ENCODE results near the gene SOS1.

SOS1 gene

GRCh38 chr2:39020383-39020782 lies 100.5 kb downstream of the SOS1 start:
- H3K9me3 ChIP-seq (ENCODE audit: insufficient read depth, low read depth, low read length) = no peaks in the 10 kb centered on the region
- no peak overlapping the region for H3K9ac ChIP-seq (ENCODE audit: low read depth, low read length)
- peaks cover 32% of the 10 kb centered on the region for H3K4me1 ChIP-seq (ENCODE audit: insufficient read depth, low read length)
- no peaks in the 10 kb centered on the region for H3K27me3 ChIP-seq (ENCODE audit: insufficient read depth, low read length)
- no peak overlapping the region for H3K4me3 ChIP-seq (ENCODE audit: low read length)
- no peak overlapping the region for H3K27ac ChIP-seq (ENCODE audit: low read depth, low read length)
- H3K36me3 ChIP-seq (ENCODE audit: insufficient read depth, low read length) = peaks cover 12% of the 10 kb centered on the region

GRCh38 chr2:39018638-39019037 lies 102.2 kb downstream of the SOS1 start:
- 100% methylated on average over 3 of the region's 4 CpGs for WGBS
- no peaks in the 10 kb centered on the region for H3K27me3 ChIP-seq (ENCODE audit: insufficient read depth, low read length)
- H3K9me3 ChIP-seq (ENCODE audit: insufficient read depth, low read depth, low read length) = no peaks in the 10 kb centered on the region
- no peak overlapping the region for H3K4me3 ChIP-seq (ENCODE audit: low read length)
- H3K27ac ChIP-seq (ENCODE audit: low read depth, low read length) = no peak overlapping the region; the same call in 1 of the 2 replicates
- peaks cover 28% of the 10 kb centered on the region for H3K4me1 ChIP-seq (ENCODE audit: insufficient read depth, low read length)
- H3K9ac ChIP-seq (ENCODE audit: low read depth, low read length) = no peak overlapping the region
- H3K36me3 ChIP-seq (ENCODE audit: insufficient read depth, low read length) = peaks cover 18% of the 10 kb centered on the region

- H3K36me3 ChIP-seq (ENCODE audit: insufficient read depth, low read length) = peaks cover 22% of the 10 kb centered on the region
- no peaks in the 10 kb centered on the region for H3K27me3 ChIP-seq (ENCODE audit: insufficient read depth, low read length)
- no peaks in the 10 kb centered on the region for H3K9me3 ChIP-seq (ENCODE audit: insufficient read depth, low read depth, low read length)
- no peak overlapping the region for H3K9ac ChIP-seq (ENCODE audit: low read depth, low read length)
- H3K4me3 ChIP-seq (ENCODE audit: low read length) = no peak overlapping the region
- no peak overlapping the region for H3K27ac ChIP-seq (ENCODE audit: low read depth, low read length)
- peaks cover 26% of the 10 kb centered on the region for H3K4me1 ChIP-seq (ENCODE audit: insufficient read depth, low read length)
Measured at GRCh38 chr2:39017334-39017733, 103.5 kb downstream of the SOS1 start.

GRCh38 chr2:39015424-39015823 lies 105.4 kb downstream of the SOS1 start:
- 40% methylated on average over 1 of the region's 1 CpG for WGBS
- H3K36me3 ChIP-seq (ENCODE audit: insufficient read depth, low read length) = peaks cover 33% of the 10 kb centered on the region
- no peak overlapping the region for H3K27ac ChIP-seq (ENCODE audit: low read depth, low read length)

GRCh38 chr2:39013871-39014270 lies 107.0 kb downstream of the SOS1 start:
- peaks cover 45% of the 10 kb centered on the region for H3K36me3 ChIP-seq (ENCODE audit: insufficient read depth, low read length)
- H3K9ac ChIP-seq (ENCODE audit: low read depth, low read length) = no peak overlapping the region
- H3K27me3 ChIP-seq (ENCODE audit: insufficient read depth, low read length) = no peaks in the 10 kb centered on the region
- H3K27ac ChIP-seq (ENCODE audit: low read depth, low read length) = no peak overlapping the region
- WGBS = 91% methylated on average over 1 of the region's 3 CpGs
- no peak overlapping the region for H3K4me3 ChIP-seq (ENCODE audit: low read length)
- H3K9me3 ChIP-seq (ENCODE audit: insufficient read depth, low read depth, low read length) = no peaks in the 10 kb centered on the region
- H3K4me1 ChIP-seq (ENCODE audit: insufficient read depth, low read length) = peaks cover 16% of the 10 kb centered on the region

More at GRCh38 chr2:39015424-39015823, 105.4 kb downstream of the SOS1 start:
- Histone ChIP-seq H3K9ac (ENCODE audit: low read depth, low read length) (no peak overlapping the region), H3K4me1 (ENCODE audit: insufficient read depth, low read length) (peaks cover 22% of the 10 kb centered on the region), H3K27me3 (ENCODE audit: insufficient read depth, low read length) (no peaks in the 10 kb centered on the region), H3K9me3 (ENCODE audit: insufficient read depth, low read depth, low read length) (no peaks in the 10 kb centered on the region), H3K4me3 (ENCODE audit: low read length) (no peak overlapping the region)

GRCh38 chr2:39008665-39009064 lies 112.2 kb downstream of the SOS1 start:
- H3K27me3 ChIP-seq (ENCODE audit: insufficient read depth, low read length) = no peaks in the 10 kb centered on the region
- H3K4me1 ChIP-seq (ENCODE audit: insufficient read depth, low read length) = peaks cover 10% of the 10 kb centered on the region
- no peaks in the 10 kb centered on the region for H3K9me3 ChIP-seq (ENCODE audit: insufficient read depth, low read depth, low read length)
- peaks cover 76% of the 10 kb centered on the region for H3K36me3 ChIP-seq (ENCODE audit: insufficient read depth, low read length)
- H3K4me3 ChIP-seq (ENCODE audit: low read length) = no peak overlapping the region
- no peak overlapping the region for H3K27ac ChIP-seq (ENCODE audit: low read depth, low read length)
- WGBS = 82% methylated on average over 1 of the region's 1 CpG
- no peak overlapping the region for H3K9ac ChIP-seq (ENCODE audit: low read depth, low read length)

- Histone ChIP-seq H3K36me3 (ENCODE audit: insufficient read depth, low read length) (peaks cover 76% of the 10 kb centered on the region), H3K4me1 (ENCODE audit: insufficient read depth, low read length) (peaks cover 10% of the 10 kb centered on the region), H3K9me3 (ENCODE audit: insufficient read depth, low read depth, low read length) (no peaks in the 10 kb centered on the region), H3K9ac (ENCODE audit: low read depth, low read length) (no peak overlapping the region), H3K4me3 (ENCODE audit: low read length) (no peak overlapping the region), H3K27ac (ENCODE audit: low read depth, low read length) (no peak overlapping the region), H3K27me3 (ENCODE audit: insufficient read depth, low read length) (no peaks in the 10 kb centered on the region)
- WGBS = 69% methylated on average over 5 of the region's 5 CpGs
Measured at GRCh38 chr2:39007875-39008504, 112.9 kb downstream of the SOS1 start.

GRCh38 chr2:39000552-39000951 lies 120.3 kb downstream of the SOS1 start:
- WGBS = 92% methylated on average over 2 of the region's 2 CpGs
- no peaks in the 10 kb centered on the region for H3K9me3 ChIP-seq (ENCODE audit: insufficient read depth, low read depth, low read length)
- H3K4me3 ChIP-seq (ENCODE audit: low read length) = no peak overlapping the region
- H3K27me3 ChIP-seq (ENCODE audit: insufficient read depth, low read length) = no peaks in the 10 kb centered on the region
- no peak overlapping the region for H3K9ac ChIP-seq (ENCODE audit: low read depth, low read length)
- H3K4me1 ChIP-seq (ENCODE audit: insufficient read depth, low read length) = peaks cover 10% of the 10 kb centered on the region
- H3K27ac ChIP-seq (ENCODE audit: low read depth, low read length) = no peak overlapping the region
- H3K36me3 ChIP-seq (ENCODE audit: insufficient read depth, low read length) = peaks cover 71% of the 10 kb centered on the region

- no peaks in the 10 kb centered on the region for H3K9me3 ChIP-seq (ENCODE audit: insufficient read depth, low read depth, low read length)
- H3K4me1 ChIP-seq (ENCODE audit: insufficient read depth, low read length) = peaks cover 10% of the 10 kb centered on the region
- H3K27me3 ChIP-seq (ENCODE audit: insufficient read depth, low read length) = no peaks in the 10 kb centered on the region
- no peak overlapping the region for H3K4me3 ChIP-seq (ENCODE audit: low read length)
- no peak overlapping the region for H3K9ac ChIP-seq (ENCODE audit: low read depth, low read length)
- H3K27ac ChIP-seq (ENCODE audit: low read depth, low read length) = no peak overlapping the region
- peaks cover 71% of the 10 kb centered on the region for H3K36me3 ChIP-seq (ENCODE audit: insufficient read depth, low read length)
- WGBS = 66% methylated on average over 4 of the region's 4 CpGs
Measured at GRCh38 chr2:38997781-38998180, 123.1 kb downstream of the SOS1 start.

GRCh38 chr2:38991899-38992298 lies 129.0 kb downstream of the SOS1 start:
- 84% methylated on average over 1 of the region's 2 CpGs for WGBS
- Histone ChIP-seq H3K36me3 (ENCODE audit: insufficient read depth, low read length) (peaks cover 59% of the 10 kb centered on the region), H3K4me3 (ENCODE audit: low read length) (no peak overlapping the region), H3K27ac (ENCODE audit: low read depth, low read length) (no peak overlapping the region), H3K27me3 (ENCODE audit: insufficient read depth, low read length) (no peaks in the 10 kb centered on the region), H3K9ac (ENCODE audit: low read depth, low read length) (no peak overlapping the region), H3K9me3 (ENCODE audit: insufficient read depth, low read depth, low read length) (no peaks in the 10 kb centered on the region), H3K4me1 (ENCODE audit: insufficient read depth, low read length) (no peaks in the 10 kb centered on the region)

GRCh38 chr2:38988716-38989115 lies 132.1 kb downstream of the SOS1 start:
- Histone ChIP-seq H3K27me3 (ENCODE audit: insufficient read depth, low read length) (no peaks in the 10 kb centered on the region), H3K4me1 (ENCODE audit: insufficient read depth, low read length) (no peaks in the 10 kb centered on the region), H3K9ac (ENCODE audit: low read depth, low read length) (no peak overlapping the region), H3K9me3 (ENCODE audit: insufficient read depth, low read depth, low read length) (no peaks in the 10 kb centered on the region), H3K36me3 (ENCODE audit: insufficient read depth, low read length) (peaks cover 47% of the 10 kb centered on the region), H3K4me3 (ENCODE audit: low read length) (no peak overlapping the region), H3K27ac (ENCODE audit: low read depth, low read length) (no peak overlapping the region)
- WGBS = no CpG with 5 or more reads among the region's 1 CpG

- H3K27me3 ChIP-seq (ENCODE audit: insufficient read depth, low read length) = no peaks in the 10 kb centered on the region
Measured at GRCh38 chr2:38982498-38982897, 138.4 kb downstream of the SOS1 start.

More at GRCh38 chr2:38982498-38982897, 138.4 kb downstream of the SOS1 start:
- no peak overlapping the region for H3K4me3 ChIP-seq (ENCODE audit: low read length)
- WGBS = no CpG with 5 or more reads among the region's 1 CpG
- H3K9me3 ChIP-seq (ENCODE audit: insufficient read depth, low read depth, low read length) = no peaks in the 10 kb centered on the region
- H3K27ac ChIP-seq (ENCODE audit: low read depth, low read length) = no peak overlapping the region
- H3K9ac ChIP-seq (ENCODE audit: low read depth, low read length) = no peak overlapping the region
- H3K36me3 ChIP-seq (ENCODE audit: insufficient read depth, low read length) = peaks cover 26% of the 10 kb centered on the region
- peaks cover 3% of the 10 kb centered on the region; the same call in 1 of the 2 replicates for H3K4me1 ChIP-seq (ENCODE audit: insufficient read depth, low read length)
